ENCODE measurements around the gene FRMD1. TPM values are rescaled to one million over a fixed set of nuclear protein-coding genes. Genes with fewer than 3 reads are reported as not detected.

FRMD1 gene
- total RNA-seq, 4 donors from 2014 or later = 35.4 to 86.4 (median 47.7) TPM

GRCh38 chr6:168043848-168044415 lies 35.1 kb downstream of the FRMD1 start:
- H3K9me3 ChIP-seq = peaks cover 15 to 21% of the 10 kb centered on the region in 2 donors
- 87 to 100% methylated on average over 2 to 14 of the region's 21 CpGs for WGBS, 2 donors (ENCODE audit: low coverage in 1 of 2)
- no peak for DNase-seq
- H3K4me3 ChIP-seq = no peak overlapping the region
- TF ChIP-seq POLR2A (IDR thresholded peaks at IDR 0.05) = no peak
- TF ChIP-seq EP300 (IDR thresholded peaks at IDR 0.05; ENCODE audit: low read depth) = no peak
- no peak for TF ChIP-seq POLR2AphosphoS5 (IDR thresholded peaks at IDR 0.05)
- TF ChIP-seq CTCF (IDR thresholded peaks at IDR 0.05) = no peak
- no peak overlapping the region for H3K27ac ChIP-seq
- no peaks in the 10 kb centered on the region for H3K4me1 ChIP-seq
- no peaks in the 10 kb centered on the region for H3K27me3 ChIP-seq
- in situ Hi-C loops (cut with MboI; ENCODE audit: low pct_ligation_motif_present in 1 of 4, low pct_unique_long_range_greater_than_20kb in 1 of 4, low sequenced_read_pairs in 3 of 4) (loop anchor here in 2 of 4 donors (25.0 kb wide), 1 partner anchor 132 kb away; no protein-coding TSS in a partner anchor), intact Hi-C loops (cut with DNase I; ENCODE audit: low total_unique reads) (no loop called here)
- no peaks in the 10 kb centered on the region for H3K36me3 ChIP-seq

GRCh38 chr6:168043193-168043847 lies 35.7 kb downstream of the FRMD1 start:
- Histone ChIP-seq H3K4me1 (no peaks in the 10 kb centered on the region), H3K4me3 (no peak overlapping the region), H3K36me3 (no peaks in the 10 kb centered on the region), H3K27me3 (no peaks in the 10 kb centered on the region), H3K9me3 (peaks cover 17 to 25% of the 10 kb centered on the region in 2 donors), H3K27ac (no peak overlapping the region)
- WGBS, 2 donors (ENCODE audit: low coverage in 1 of 2) = 87% methylated on average over 17 of the region's 17 CpGs; no CpG with 5 or more reads in 1 of the 2 donors
- in situ Hi-C loops (cut with MboI; ENCODE audit: low pct_ligation_motif_present in 1 of 4, low pct_unique_long_range_greater_than_20kb in 1 of 4, low sequenced_read_pairs in 3 of 4) (loop anchor here in 2 of 4 donors (25.0 kb wide), 1 partner anchor 131 kb away; no protein-coding TSS in a partner anchor), intact Hi-C loops (cut with DNase I; ENCODE audit: low total_unique reads) (no loop called here)
- no peak for DNase-seq
- TF ChIP-seq CTCF (IDR thresholded peaks at IDR 0.05) (no peak), EP300 (IDR thresholded peaks at IDR 0.05; ENCODE audit: low read depth) (no peak), POLR2AphosphoS5 (IDR thresholded peaks at IDR 0.05) (no peak), POLR2A (IDR thresholded peaks at IDR 0.05) (no peak)

- no peak for TF ChIP-seq EP300 (IDR thresholded peaks at IDR 0.05; ENCODE audit: low read depth)
- TF ChIP-seq POLR2A (IDR thresholded peaks at IDR 0.05) = no peak
- TF ChIP-seq CTCF (IDR thresholded peaks at IDR 0.05) = no peak
- no peak for TF ChIP-seq POLR2AphosphoS5 (IDR thresholded peaks at IDR 0.05)
- Histone ChIP-seq H3K27ac (no peak overlapping the region), H3K4me3 (no peak overlapping the region), H3K4me1 (no peaks in the 10 kb centered on the region), H3K36me3 (no peaks in the 10 kb centered on the region), H3K9me3 (peaks cover 17 to 25% of the 10 kb centered on the region in 2 donors), H3K27me3 (no peaks in the 10 kb centered on the region)
- in situ Hi-C loops (cut with MboI; ENCODE audit: low pct_ligation_motif_present in 1 of 4, low pct_unique_long_range_greater_than_20kb in 1 of 4, low sequenced_read_pairs in 3 of 4) = loop anchor here in 2 of 4 donors (25.0 kb wide), 1 partner anchor 130 kb away; no protein-coding TSS in a partner anchor
- WGBS, 2 donors (ENCODE audit: low coverage in 1 of 2) = 96% methylated on average over 29 of the region's 29 CpGs; no CpG with 5 or more reads in 1 of the 2 donors
- intact Hi-C loops (cut with DNase I; ENCODE audit: low total_unique reads) = no loop called here
- DNase-seq = no peak
Observed at GRCh38 chr6:168042426-168043192, 36.4 kb downstream of the FRMD1 start.

- intact Hi-C loops (cut with DNase I; ENCODE audit: low total_unique reads) (no loop called here), in situ Hi-C loops (cut with MboI; ENCODE audit: low pct_ligation_motif_present in 1 of 4, low pct_unique_long_range_greater_than_20kb in 1 of 4, low sequenced_read_pairs in 3 of 4) (loop anchor here in 2 of 4 donors (25.0 kb wide), 1 partner anchor 130 kb away; no protein-coding TSS in a partner anchor)
- DNase-seq = no peak
- TF ChIP-seq POLR2AphosphoS5 (IDR thresholded peaks at IDR 0.05) = no peak
- TF ChIP-seq POLR2A (IDR thresholded peaks at IDR 0.05) = no peak
- TF ChIP-seq EP300 (IDR thresholded peaks at IDR 0.05; ENCODE audit: low read depth) = no peak
- no peak for TF ChIP-seq CTCF (IDR thresholded peaks at IDR 0.05)
- H3K27ac ChIP-seq = no peak overlapping the region
- H3K4me3 ChIP-seq = no peak overlapping the region
- no peaks in the 10 kb centered on the region for H3K36me3 ChIP-seq
- H3K27me3 ChIP-seq = no peaks in the 10 kb centered on the region
- H3K9me3 ChIP-seq = peaks cover 17 to 25% of the 10 kb centered on the region in 2 donors
- WGBS, 2 donors (ENCODE audit: low coverage in 1 of 2) = 86% methylated on average over 15 of the region's 15 CpGs; no CpG with 5 or more reads in 1 of the 2 donors
- no peaks in the 10 kb centered on the region for H3K4me1 ChIP-seq
Observed at GRCh38 chr6:168041928-168042327, 37.1 kb downstream of the FRMD1 start.

All from transverse colon (tissue), 4 donors.